Epidermal melanocyte (primary cell): ENCODE results near the gene NPB.

Experiments
- DNase-seq: peaks from one replicate; pipeline ENCODE4 v3.0.0; 2011; ENCODE audit warnings: low spot score; ENCODE audit not compliant: insufficient read length

The NPB gene

GRCh38 chr17:81939218-81939617 lies 37.2 kb downstream of the NPB start:
- no peak for DNase-seq

GRCh38 chr17:81939881-81940385 lies 37.9 kb downstream of the NPB start:
- DNase-seq: no peak

- DNase-seq: no peak
These were observed 38.8 kb downstream of the NPB start for GRCh38 chr17:81940538-81941483.

- DNase-seq: no peak
These were observed 39.6 kb downstream of the NPB start for GRCh38 chr17:81941484-81942166.

GRCh38 chr17:81942167-81942553 lies 40.1 kb downstream of the NPB start:
- no peak for DNase-seq

- DNase-seq: no peak
These were observed 42.8 kb downstream of the NPB start for GRCh38 chr17:81944858-81945257.

GRCh38 chr17:81947189-81947588 lies 45.2 kb downstream of the NPB start, which contains the start of gene MYADML2:
TSS of gene MYADML2 (minus strand) at chr17:81947233. CDS start at chr17:81941741, 5,492 bp downstream.
- DNase-seq: no peak

- DNase-seq: no peak
These were observed 46.8 kb downstream of the NPB start for GRCh38 chr17:81948635-81949378.

GRCh38 chr17:81950501-81950900 lies 48.5 kb downstream of the NPB start:
- DNase-seq: no peak

- no peak for DNase-seq
These were observed 50.0 kb downstream of the NPB start for GRCh38 chr17:81951785-81952684.
